Measurements from ENCODE around the gene WDR86.

The WDR86 gene

GRCh38 chr7:151366880-151367222 is 43.0 kb downstream of the WDR86 start:
- H3K9me3 Mint-ChIP-seq, result no peaks in the 10 kb centered on the region
- no peaks in the 10 kb centered on the region for H3K27me3 Mint-ChIP-seq
- peaks cover 32% of the 10 kb centered on the region for H3K36me3 Mint-ChIP-seq (ENCODE audit: low read depth)
- no peak for ATAC-seq
- no peak for DNase-seq
- peaks cover 7% of the 10 kb centered on the region for H3K4me1 Mint-ChIP-seq
- H3K27ac Mint-ChIP-seq, result no peak overlapping the region
- H3K4me3 Mint-ChIP-seq, result no peak overlapping the region

DNA sequence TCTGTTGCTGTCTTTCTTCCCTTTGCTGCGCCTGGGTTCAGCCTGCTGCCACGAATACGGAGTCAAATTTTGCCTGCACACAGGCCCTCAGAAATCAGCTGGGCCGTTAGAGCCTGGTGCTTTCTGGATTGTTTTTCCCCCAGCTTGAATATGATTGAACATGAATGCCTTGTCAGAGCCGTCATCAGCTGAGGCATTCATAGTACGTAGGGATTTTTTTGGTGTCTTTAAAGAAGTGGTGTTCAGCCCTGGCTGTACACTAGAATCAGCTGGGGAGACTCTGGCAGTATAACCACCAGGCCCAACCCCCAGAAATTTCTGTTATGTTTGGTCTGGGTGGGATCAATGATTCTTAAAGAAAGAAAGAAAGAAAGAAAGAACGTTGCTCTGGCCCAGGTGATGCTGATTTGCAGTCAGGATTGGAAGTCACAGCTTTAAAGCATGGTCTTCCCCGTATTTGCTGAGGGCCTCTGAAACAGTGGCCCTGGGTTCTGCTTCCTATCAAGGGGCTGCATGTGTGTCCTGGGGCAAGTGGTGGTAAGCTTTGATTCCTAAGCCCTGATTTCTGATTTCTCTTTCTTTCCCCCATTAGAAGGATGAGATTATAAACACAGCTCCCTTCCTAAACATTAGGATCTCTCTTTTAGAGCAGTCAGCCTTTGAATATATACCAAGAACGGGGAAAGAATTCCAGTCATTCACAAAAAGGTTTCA is 43.5 kb downstream of the WDR86 start:
- DNase-seq, result no peak
- H3K9me3 Mint-ChIP-seq, result no peaks in the 10 kb centered on the region
- no peak for ATAC-seq
- peaks cover 37% of the 10 kb centered on the region for H3K36me3 Mint-ChIP-seq (ENCODE audit: low read depth)
- no peak overlapping the region for H3K4me3 Mint-ChIP-seq
- peaks cover 7% of the 10 kb centered on the region for H3K4me1 Mint-ChIP-seq
- no peak overlapping the region for H3K27ac Mint-ChIP-seq
- H3K27me3 Mint-ChIP-seq, result no peaks in the 10 kb centered on the region

DNA sequence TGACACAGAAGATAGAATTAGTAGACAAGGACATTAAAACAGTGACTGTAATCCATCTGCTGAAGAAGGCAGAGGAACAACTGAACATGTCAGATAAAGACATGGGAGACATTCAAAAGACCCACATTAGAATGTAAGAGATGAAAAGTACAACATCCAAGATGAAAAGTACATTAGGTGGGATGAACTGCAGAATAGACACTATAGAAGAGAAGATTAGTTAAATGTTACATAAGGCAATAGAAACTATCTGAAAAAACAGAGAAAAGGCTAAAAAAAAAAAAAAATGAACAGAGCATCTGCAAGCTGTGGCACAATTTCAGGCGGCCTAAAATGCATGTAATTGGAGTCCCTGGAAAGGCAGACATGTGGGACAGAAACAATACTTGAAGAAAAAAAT is 46.7 kb downstream of the WDR86 start:
- H3K27ac Mint-ChIP-seq, result no peak overlapping the region
- no peak overlapping the region for H3K4me3 Mint-ChIP-seq
- ATAC-seq, result no peak
- H3K36me3 Mint-ChIP-seq (ENCODE audit: low read depth), result peaks cover 32% of the 10 kb centered on the region
- H3K27me3 Mint-ChIP-seq, result no peaks in the 10 kb centered on the region
- peaks cover 3% of the 10 kb centered on the region for H3K4me1 Mint-ChIP-seq
- no peaks in the 10 kb centered on the region for H3K9me3 Mint-ChIP-seq
- no peak for DNase-seq

- no peak overlapping the region for H3K4me3 Mint-ChIP-seq
- ATAC-seq (no peak), DNase-seq (no peak)
- H3K4me1 Mint-ChIP-seq, result no peaks in the 10 kb centered on the region
- H3K27ac Mint-ChIP-seq, result no peak overlapping the region
- no peaks in the 10 kb centered on the region for H3K9me3 Mint-ChIP-seq
- H3K27me3 Mint-ChIP-seq, result no peaks in the 10 kb centered on the region
- peaks cover 34% of the 10 kb centered on the region for H3K36me3 Mint-ChIP-seq (ENCODE audit: low read depth)
Observed at GRCh38 chr7:151361193-151361959, 48.5 kb downstream of the WDR86 start.

GRCh38 chr7:151352512-151352911 is 57.3 kb downstream of the WDR86 start:
- Mint-ChIP-seq H3K36me3 (ENCODE audit: low read depth) (peaks cover 34% of the 10 kb centered on the region), H3K27me3 (no peaks in the 10 kb centered on the region), H3K9me3 (no peaks in the 10 kb centered on the region), H3K4me3 (peak overlapping the region; percentile 6), H3K4me1 (peaks cover 49% of the 10 kb centered on the region), H3K27ac (peak overlapping the region; percentile 87)
- DNase-seq (no peak), ATAC-seq (no peak)

DNA sequence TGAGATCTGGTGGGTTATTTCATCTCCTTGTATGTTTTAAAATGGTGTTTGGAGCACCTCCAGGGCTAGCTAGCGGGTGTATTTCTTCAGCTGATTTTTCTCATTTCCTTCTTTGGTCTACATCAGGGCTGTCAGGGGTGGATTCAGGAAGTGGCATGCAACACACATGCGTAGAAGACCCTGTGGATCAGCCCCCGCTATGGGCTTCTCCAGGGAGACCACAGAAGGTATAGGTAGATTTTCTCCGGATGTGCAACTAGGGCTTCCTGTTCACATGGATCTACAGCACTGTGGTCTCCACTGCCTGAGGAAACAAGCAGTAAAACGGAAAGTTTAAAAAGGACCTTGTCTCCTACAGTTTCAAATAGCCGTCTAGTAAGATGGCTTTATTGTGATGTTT is 57.9 kb downstream of the WDR86 start:
- Mint-ChIP-seq H3K4me1 (peaks cover 49% of the 10 kb centered on the region), H3K4me3 (peak overlapping the region; percentile 56), H3K9me3 (no peaks in the 10 kb centered on the region), H3K36me3 (ENCODE audit: low read depth) (peaks cover 35% of the 10 kb centered on the region), H3K27ac (peak overlapping the region; percentile 87), H3K27me3 (no peaks in the 10 kb centered on the region)
- DNase-seq, result peak; percentile 55
- peak; percentile 48 for ATAC-seq

- Mint-ChIP-seq H3K4me3 (peak overlapping the region; percentile 56), H3K27ac (peak overlapping the region; percentile 87), H3K36me3 (ENCODE audit: low read depth) (peaks cover 39% of the 10 kb centered on the region), H3K27me3 (no peaks in the 10 kb centered on the region), H3K9me3 (no peaks in the 10 kb centered on the region), H3K4me1 (peaks cover 57% of the 10 kb centered on the region)
- peak; percentile 72 for DNase-seq
- ATAC-seq, result peak; percentile 44
Observed at GRCh38 chr7:151351027-151351426, 58.8 kb downstream of the WDR86 start.

- no peaks in the 10 kb centered on the region for H3K9me3 Mint-ChIP-seq
- H3K4me1 Mint-ChIP-seq, result peaks cover 67% of the 10 kb centered on the region
- H3K4me3 Mint-ChIP-seq, result peak overlapping the region; percentile 77
- H3K27ac Mint-ChIP-seq, result peak overlapping the region; percentile 87
- H3K36me3 Mint-ChIP-seq (ENCODE audit: low read depth), result peaks cover 37% of the 10 kb centered on the region
- peak; percentile 35 for ATAC-seq
- no peak for DNase-seq
- no peaks in the 10 kb centered on the region for H3K27me3 Mint-ChIP-seq
Observed at GRCh38 chr7:151349507-151349853, 60.4 kb downstream of the WDR86 start.

DNA sequence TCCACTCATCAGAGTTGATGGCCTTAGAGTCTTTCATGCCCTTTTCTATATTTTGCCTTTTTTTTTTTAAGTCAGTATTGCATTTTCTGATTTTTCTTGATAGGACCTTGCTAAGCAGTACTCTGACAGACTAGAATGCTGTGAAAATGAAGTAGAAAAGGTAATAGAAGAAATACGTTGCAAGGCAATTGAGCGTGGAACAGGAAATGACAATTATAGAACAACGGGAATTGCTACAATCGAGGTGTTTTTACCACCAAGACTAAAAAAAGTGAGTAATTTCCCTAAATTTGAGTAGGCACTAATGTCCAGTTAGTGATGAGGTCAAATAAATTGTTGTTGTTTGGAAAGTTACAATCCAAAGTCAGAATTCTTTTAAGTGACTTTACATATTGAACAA is 60.9 kb downstream of the WDR86 start:
- H3K36me3 Mint-ChIP-seq (ENCODE audit: low read depth), result peaks cover 37% of the 10 kb centered on the region
- H3K9me3 Mint-ChIP-seq, result no peaks in the 10 kb centered on the region
- no peak for DNase-seq
- peak overlapping the region; percentile 40 for H3K4me3 Mint-ChIP-seq
- ATAC-seq, result no peak
- no peaks in the 10 kb centered on the region for H3K27me3 Mint-ChIP-seq
- peaks cover 67% of the 10 kb centered on the region for H3K4me1 Mint-ChIP-seq
- peak overlapping the region; percentile 87 for H3K27ac Mint-ChIP-seq

- H3K27ac Mint-ChIP-seq, result peak overlapping the region; percentile 27
- H3K4me1 Mint-ChIP-seq, result peaks cover 71% of the 10 kb centered on the region
- DNase-seq (no peak), ATAC-seq (no peak)
- H3K36me3 Mint-ChIP-seq (ENCODE audit: low read depth), result peaks cover 40% of the 10 kb centered on the region
- no peaks in the 10 kb centered on the region for H3K27me3 Mint-ChIP-seq
- H3K9me3 Mint-ChIP-seq, result no peaks in the 10 kb centered on the region
- no peak overlapping the region for H3K4me3 Mint-ChIP-seq
Observed at GRCh38 chr7:151347200-151347599, 62.6 kb downstream of the WDR86 start.

- DNase-seq (no peak), ATAC-seq (no peak)
- H3K27ac Mint-ChIP-seq, result peak overlapping the region; percentile 75
- H3K9me3 Mint-ChIP-seq, result no peaks in the 10 kb centered on the region
- no peaks in the 10 kb centered on the region for H3K27me3 Mint-ChIP-seq
- H3K4me1 Mint-ChIP-seq, result peaks cover 63% of the 10 kb centered on the region
- no peak overlapping the region for H3K4me3 Mint-ChIP-seq
- H3K36me3 Mint-ChIP-seq (ENCODE audit: low read depth), result peaks cover 34% of the 10 kb centered on the region
Observed at GRCh38 chr7:151346470-151346769, 63.4 kb downstream of the WDR86 start.

DNA sequence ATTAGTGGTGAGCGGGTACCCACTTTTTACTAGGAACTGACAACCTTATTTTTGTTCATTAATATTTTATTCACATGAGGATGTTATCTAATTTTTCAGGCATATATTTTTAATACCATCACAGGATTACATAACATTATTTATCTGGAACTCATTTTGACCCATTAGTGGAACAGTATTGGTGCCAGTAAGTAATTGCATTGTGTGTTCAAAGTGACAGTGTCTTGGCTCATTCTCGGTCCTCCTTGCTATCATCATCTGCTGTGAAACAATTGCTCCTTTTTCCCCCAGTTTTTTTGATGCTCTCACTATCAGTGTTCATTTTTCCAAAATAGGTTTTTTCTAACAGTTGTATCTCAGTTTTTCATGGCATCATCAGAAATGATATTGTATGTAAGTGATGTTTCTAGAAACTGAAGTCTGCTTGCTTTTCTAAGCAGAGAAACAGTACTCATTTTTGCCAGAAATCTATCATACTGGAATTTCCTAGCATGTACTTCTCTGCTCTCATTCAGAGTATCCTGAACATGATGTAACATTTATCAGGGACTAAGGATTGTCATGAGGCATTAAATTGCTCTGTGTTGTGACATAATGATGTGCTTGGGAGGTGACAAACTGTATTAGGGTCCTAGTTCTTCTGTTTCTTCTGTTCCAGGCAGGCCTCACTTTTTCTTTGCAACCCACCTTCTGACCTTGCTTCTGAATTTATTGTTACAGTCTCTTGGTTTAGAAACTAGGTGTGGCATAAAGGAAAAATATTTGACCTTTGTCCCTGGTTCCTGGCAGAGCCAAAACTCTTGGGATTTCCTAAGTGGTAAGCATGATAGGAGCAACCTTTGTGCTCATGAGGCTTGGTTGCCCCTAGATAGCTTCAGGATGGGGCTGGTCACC is 64.0 kb downstream of the WDR86 start:
- Mint-ChIP-seq H3K4me3 (no peak overlapping the region), H3K27ac (peak overlapping the region; percentile 75), H3K9me3 (no peaks in the 10 kb centered on the region), H3K4me1 (peaks cover 60% of the 10 kb centered on the region), H3K36me3 (ENCODE audit: low read depth) (peaks cover 33% of the 10 kb centered on the region), H3K27me3 (no peaks in the 10 kb centered on the region)
- DNase-seq, result no peak
- no peak for ATAC-seq

DNA sequence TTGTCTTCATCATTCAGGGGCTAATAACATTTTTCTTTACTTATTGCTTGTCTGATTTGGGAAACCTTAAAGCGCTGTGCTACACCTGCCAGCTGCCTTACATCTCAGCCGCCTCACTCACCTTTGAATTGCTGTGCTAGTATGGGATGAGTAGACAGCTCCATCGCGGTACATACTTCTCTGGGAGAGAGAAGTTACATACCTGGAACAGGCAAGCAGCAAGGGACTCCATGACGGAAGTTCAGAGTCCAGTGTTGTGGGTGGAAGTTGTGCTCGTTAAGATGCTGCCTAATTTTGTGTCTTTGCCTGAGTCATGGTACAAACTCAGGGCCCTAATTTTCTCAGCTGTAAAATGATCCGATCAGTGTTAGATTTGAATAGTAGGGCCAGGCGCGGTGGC is 66.3 kb downstream of the WDR86 start:
- peaks cover 6% of the 10 kb centered on the region for H3K9me3 Mint-ChIP-seq
- peaks cover 61% of the 10 kb centered on the region for H3K4me1 Mint-ChIP-seq
- peak overlapping the region; percentile 86 for H3K4me3 Mint-ChIP-seq
- no peaks in the 10 kb centered on the region for H3K27me3 Mint-ChIP-seq
- H3K27ac Mint-ChIP-seq, result peak overlapping the region; percentile 27
- DNase-seq, result no peak
- ATAC-seq, result no peak
- H3K36me3 Mint-ChIP-seq (ENCODE audit: low read depth), result peaks cover 30% of the 10 kb centered on the region

DNA sequence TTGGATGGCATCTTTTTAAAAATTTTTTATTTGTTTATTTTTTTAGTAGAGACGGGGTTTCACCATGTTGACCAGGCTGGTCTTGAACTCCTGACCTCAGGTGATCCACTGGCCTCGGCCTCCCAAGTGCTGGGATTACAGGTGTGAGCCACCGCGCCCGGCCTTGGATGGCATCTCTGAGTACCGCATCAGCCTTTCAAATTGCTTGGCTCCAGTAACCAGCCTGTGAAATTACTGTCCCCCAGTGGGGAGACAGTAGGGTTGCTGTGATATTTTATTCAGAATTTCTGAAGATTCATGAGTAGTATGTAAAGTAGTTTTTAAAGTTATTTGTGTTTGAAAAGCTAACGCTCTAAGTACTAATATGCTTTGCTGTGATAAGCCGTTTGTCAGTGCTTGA is 67.0 kb downstream of the WDR86 start:
- Mint-ChIP-seq H3K27me3 (no peaks in the 10 kb centered on the region), H3K4me3 (peak overlapping the region; percentile 86), H3K9me3 (peaks cover 6% of the 10 kb centered on the region), H3K4me1 (peaks cover 57% of the 10 kb centered on the region), H3K27ac (peak overlapping the region; percentile 85), H3K36me3 (ENCODE audit: low read depth) (peaks cover 25% of the 10 kb centered on the region)
- ATAC-seq (no peak), DNase-seq (no peak)

All from activated naive CD8-positive, alpha-beta T cell treated with anti-CD3 and anti-CD28 coated beads, Interleukin-2, amount 50 U/mL, for 24 hours (primary cell).